K562 (cell line): ENCODE results near the gene SAMD4A. TPM values are rescaled to one million over a fixed set of nuclear protein-coding genes. Genes with fewer than 3 reads are reported as not detected.

Source experiments
- ATAC-seq: fragments of 200-7000 bp; cut with Tn5 transposase; 3 replicates; pipeline ENCODE4 v1.9.1; 2020; ENCODE audit warnings: moderate library complexity
- BruUV-seq: library from RNA; stranded (reverse); fragments of 400-500 nt; replicated peaks from 2 replicates; lab custom pipeline; 2021; lab: Mats Ljungman, UMichigan
- CTCF ChIA-PET: fragments of 300-600 bp; formaldehyde crosslinking; extraction: SDS; loops from one replicate; lab custom pipeline; 2021; ENCODE audit warnings: low intra/inter-chr PET ratio; lab: Yijun Ruan, JAX
- POLR2A ChIA-PET: fragments of 300-600, 350-650 bp; sonication (Branson Sonifier 250); formaldehyde crosslinking; extraction: SDS; loops from one replicate; lab custom pipeline; 2021; ENCODE audit warnings: antibody characterized with exemption, inconsistent platforms; lab: Yijun Ruan, JAX
- DNase-seq, 4 experiments: peaks; one replicate each; pipeline versions ENCODE4 v3.0.0 to v3.0.0-alpha.2; 2011 to 2018; ENCODE audit warnings: low spot score in 3 of 4, mixed read lengths in 3 of 4; ENCODE audit errors: extremely low read depth in 1 of 4
- FAIRE-seq: peaks from 2 replicates; lab custom pipeline; 2011; peaks lifted over from hg19 to GRCh38; lab: Jason Lieb, UNC
- H2AFZ ChIP-seq: 2 replicates; pipeline ENCODE4 v1.6.0; 2011; ENCODE audit warnings: low read depth, low read length, control low read depth, inconsistent platforms
- H3K27ac ChIP-seq: fragments of 200-600 bp; 3 replicates; pipeline ENCODE4 v1.8.0; 2011; ENCODE audit warnings: low read depth, mild to moderate bottlenecking, control low read depth, inconsistent platforms, low read length, moderate library complexity, mixed read lengths; ENCODE audit errors: extremely low read depth
- H3K27me3 ChIP-seq, 2 experiments: fragments of 300-600 bp in 1 of 2; 2 replicates in 1 of 2; 3 replicates in 1 of 2; pipeline versions ENCODE4 v1.6.0 to v1.8.0; 2011; ENCODE audit warnings: inconsistent platforms in 2 of 2, low read length in 2 of 2, mild to moderate bottlenecking in 1 of 2, mixed read lengths in 1 of 2, moderate library complexity in 1 of 2; ENCODE audit not compliant: control insufficient read depth in 2 of 2, insufficient read depth in 2 of 2
- H3K36me3 ChIP-seq: fragments of 300-600 bp; 3 replicates; pipeline ENCODE4 v1.8.0; 2011; ENCODE audit warnings: mild to moderate bottlenecking, low read length, inconsistent platforms; ENCODE audit not compliant: control insufficient read depth, insufficient read depth
- H3K4me1 ChIP-seq, 2 experiments: fragments of 200-600 bp in 1 of 2; replicated peaks in 1 of 2; 2 replicates in 1 of 2; 3 replicates in 1 of 2; pipeline versions ENCODE4 v1.5.1 to v1.8.0; 2011; ENCODE audit warnings: inconsistent platforms in 2 of 2, low read length in 2 of 2, mild to moderate bottlenecking in 1 of 2, mixed read lengths in 1 of 2, moderate library complexity in 1 of 2; ENCODE audit not compliant: control insufficient read depth in 2 of 2, insufficient read depth in 2 of 2
- H3K4me2 ChIP-seq: 2 replicates; pipeline ENCODE4 v1.6.1; 2011; ENCODE audit warnings: low read length, control low read depth, inconsistent platforms, mixed read lengths; ENCODE audit not compliant: insufficient read depth
- H3K4me3 ChIP-seq: fragments of 200-600 bp; sonication (generic), shearing (Covaris generic); 2 replicates; pipeline ENCODE4 v1.5.1; 2016; ENCODE audit warnings: control low read depth, inconsistent platforms
- H3K79me2 ChIP-seq: fragments of 200-600 bp; 3 replicates; pipeline ENCODE4 v1.8.0; 2011; ENCODE audit warnings: low read length, inconsistent platforms; ENCODE audit not compliant: control insufficient read depth, insufficient read depth
- H3K9ac ChIP-seq, 2 experiments: 2 replicates each; pipeline versions ENCODE4 v1.6.0 to v1.6.1; 2011; ENCODE audit warnings: low read depth in 2 of 2, low read length in 2 of 2, control low read depth in 1 of 2, inconsistent platforms in 1 of 2, mild to moderate bottlenecking in 1 of 2, mixed read lengths in 1 of 2; ENCODE audit not compliant: insufficient read depth in 1 of 2
- H3K9me1 ChIP-seq: one replicate; pipeline ENCODE4 v1.6.0; 2011; ENCODE audit warnings: inconsistent platforms, mild to moderate bottlenecking, low read length, moderate library complexity; ENCODE audit not compliant: control insufficient read depth, insufficient read depth
- H3K9me3 ChIP-seq: replicated peaks from 2 replicates; pipeline ENCODE4 v1.5.1; 2011; ENCODE audit warnings: low read depth, low read length, inconsistent platforms; ENCODE audit not compliant: control insufficient read depth, insufficient read depth
- H4K20me1 ChIP-seq: replicated peaks from 2 replicates; pipeline ENCODE4 v1.6.1; 2011; ENCODE audit warnings: low read length, inconsistent platforms, mixed read lengths; ENCODE audit not compliant: control insufficient read depth, insufficient read depth
- DPF2 ChIP-seq: fragments of 450-650 bp; IDR thresholded peaks from 2 replicates; pipeline ENCODE4 v1.6.1; 2016
- ETV6 ChIP-seq, 3 experiments: fragments of 150-350 bp in 1 of 3; sonication (generic) in 1 of 3; formaldehyde crosslinking in 1 of 3; IDR thresholded peaks; 2 replicates each; pipeline versions ENCODE4 v1.6.1 to v1.8.0; 2014 to 2022; ENCODE audit warnings: borderline replicate concordance in 2 of 3, low read depth in 2 of 3, antibody characterized with exemption in 1 of 3, low read length in 1 of 3, mild to moderate bottlenecking in 1 of 3, missing genetic modification reagents in 1 of 3
- NFIX ChIP-seq: fragments of 250-450 bp; sonication (Bioruptor Pico); IDR thresholded peaks from 2 replicates; pipeline ENCODE4 v1.4.0; 2020; ENCODE audit warnings: low read depth, mild to moderate bottlenecking, moderate library complexity
- NR2C2 ChIP-seq, 2 experiments: fragments of 200-800 bp in 1 of 2; sonication (Bioruptor generic) in 1 of 2; sonication (generic) in 1 of 2; formaldehyde crosslinking in 1 of 2; IDR thresholded peaks; 2 replicates each; pipeline versions ENCODE4 v1.6.1 to v1.8.0; 2016 to 2022; ENCODE audit warnings: mild to moderate bottlenecking in 1 of 2, missing compliant biosample characterization in 1 of 2, missing genetic modification characterization in 1 of 2, missing genetic modification reagents in 1 of 2
- PHF20 ChIP-seq: fragments of 450-650 bp; IDR thresholded peaks from 2 replicates; pipeline ENCODE4 v1.6.1; 2018; ENCODE audit not compliant: partially characterized antibody
- TAF1 ChIP-seq: IDR thresholded peaks from 2 replicates; pipeline ENCODE4 v1.6.1; 2011; ENCODE audit warnings: mild to moderate bottlenecking, low read length, moderate library complexity; ENCODE audit not compliant: insufficient read depth, control insufficient read depth, severe bottlenecking; ENCODE audit errors: extremely low read depth
- THRA ChIP-seq: fragments of 450-650 bp; IDR thresholded peaks from 2 replicates; pipeline ENCODE4 v1.6.1; 2017; ENCODE audit warnings: mild to moderate bottlenecking, moderate library complexity
- ZC3H11A ChIP-seq: IDR thresholded peaks from 2 replicates; pipeline ENCODE4 v1.6.1; 2012; ENCODE audit warnings: low read depth, low read length, improper control_type of control experiment
- ZFX ChIP-seq: sonication (generic); formaldehyde crosslinking; IDR thresholded peaks from 2 replicates; pipeline ENCODE4 v1.8.0; 2022; ENCODE audit warnings: mild to moderate bottlenecking, missing genetic modification reagents, moderate library complexity
- ZNF311 ChIP-seq: fragments of 250-450 bp; sonication (Bioruptor Pico); IDR thresholded peaks from 2 replicates; pipeline ENCODE4 v1.4.0; 2020; ENCODE audit warnings: mild to moderate bottlenecking, moderate library complexity
- WGBS: fragments of 100-300 bp; shearing (Covaris generic); methylation state at CpG from one replicate; pipeline ENCODE4 v1.1.6; 2016; ENCODE audit warnings: low coverage, mixed read lengths; ENCODE audit not compliant: insufficient coverage; ENCODE audit errors: missing lambda C conversion rate; 5-methylcytosine and 5-hydroxymethylcytosine counted together
- in situ Hi-C: fragments of 300-500 bp; cut with MboI; formaldehyde crosslinking; loops from 4 replicates; pipeline ENCODE4 v1.15.0; 2018; ENCODE audit warnings: inconsistent platforms, mixed read lengths
- intact Hi-C: fragments of 100-400 bp; cut with micrococcal nuclease; formaldehyde crosslinking; loops from 2 replicates; pipeline ENCODE4 v1.14.2; 2022
- polyA plus RNA-seq, 8 experiments: library from polyadenylated mRNA; depleted of rRNA in 4 of 8; stranded (reverse) in 5 of 8; unstranded in 3 of 8; fragments of >200 nt; fragmentation: Nextera tagmentation in 2 of 8; fragmentation: Illumina TruSeq in 1 of 8; extraction: Ambion mirVana in 2 of 8; extraction: Trizol in 1 of 8; gene quantifications; 2 replicates each; pipeline versions ENCODE4 v1.2.1 to v1.2.3, GENCODE V29; 2011 to 2014; ENCODE audit warnings: inconsistent platforms in 1 of 8, missing spikeins in 1 of 8
- total RNA-seq, 7 experiments: library from RNA; depleted of rRNA in 6 of 7; stranded (reverse); fragments of >200 nt in 6 of 7; fragmentation: Illumina TruSeq in 2 of 7; extraction: Trizol in 2 of 7; gene quantifications; 2 replicates each; pipeline versions ENCODE4 v1.2.1 to v1.2.3, GENCODE V29; 2011 to 2021; ENCODE audit warnings: low replicate concordance in 1 of 7
- TF ChIP-seq, protein P1 (sequence below): fragments of 250-450 bp; sonication (Bioruptor Pico); IDR thresholded peaks from 2 replicates; pipeline ENCODE4 v1.5.1; 2021; ENCODE audit warnings: mild to moderate bottlenecking

The SAMD4A gene
- total and polyA plus RNA-seq, 9 of the 15 experiments (the other 6 are each of a cell fraction or from before 2014, with no cell fraction given), result 0.66 to 6.8 (median 3.3) TPM

DNA sequence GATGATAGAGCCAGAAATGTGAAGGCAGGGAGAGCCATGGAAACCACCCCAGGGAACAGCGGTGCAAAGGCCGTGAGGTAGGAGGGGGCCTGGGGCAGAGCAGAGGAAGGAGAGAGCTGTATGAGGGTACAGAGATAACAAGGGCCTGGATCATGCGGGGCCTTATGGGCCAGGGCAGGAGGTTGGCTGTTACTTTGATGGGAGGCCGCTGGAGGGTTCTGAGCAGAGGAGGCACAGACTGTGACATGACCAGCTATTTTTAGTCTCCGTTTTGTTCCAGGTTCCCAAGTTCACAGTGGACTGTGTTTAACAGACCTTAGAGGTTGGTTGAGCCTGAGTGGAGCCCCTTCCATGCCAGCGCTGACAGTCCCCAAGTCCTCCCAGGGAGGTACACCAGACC is 217.1 kb downstream of the SAMD4A start (continued):
- no peak for TF ChIP-seq THRA
- TF ChIP-seq ZNF311 (CRISPR knock-in tag), result no peak
- no peak for TF ChIP-seq TAF1
- no peak for TF ChIP-seq ETV6 (IDR thresholded peaks at IDR 0.05; ENCODE audit: borderline replicate concordance in 1 of 2, low read depth in 2 of 2, low read length in 1 of 2)
- TF ChIP-seq ETV6 (CRISPR knock-in tag; IDR thresholded peaks at IDR 0.05; ENCODE audit: borderline replicate concordance), result no peak

- Histone ChIP-seq H3K4me3 (no peak overlapping the region), H3K9me1 (no peaks in the 10 kb centered on the region), H2AFZ (no peak overlapping the region), H3K4me2 (no peak overlapping the region), H4K20me1 (no peaks in the 10 kb centered on the region), H3K79me2 (no peaks in the 10 kb centered on the region), H3K36me3 (0 out of 3 replicates have a peak, but pooled peaks cover 8% of the 10 kb centered on the region), H3K9me3 (no peaks in the 10 kb centered on the region), H3K27me3 (no peaks in the 10 kb centered on the region), H3K4me1 (no peaks in the 10 kb centered on the region), H3K27ac (no peak overlapping the region), H3K9ac (no peak overlapping the region)
- ATAC-seq, result no peak
- no peak for DNase-seq
- CTCF ChIA-PET, result no interaction called here
- TF ChIP-seq DPF2 (no peak), ZFX (no peak), PHF20 (no peak), ZC3H11A (no peak), NR2C2 (CRISPR knock-in tag; IDR thresholded peaks at IDR 0.05) (no peak), NR2C2 (tag; IDR thresholded peaks at IDR 0.05) (no peak), NFIX (CRISPR knock-in tag) (no peak)
- TF ChIP-seq, protein P1, sequence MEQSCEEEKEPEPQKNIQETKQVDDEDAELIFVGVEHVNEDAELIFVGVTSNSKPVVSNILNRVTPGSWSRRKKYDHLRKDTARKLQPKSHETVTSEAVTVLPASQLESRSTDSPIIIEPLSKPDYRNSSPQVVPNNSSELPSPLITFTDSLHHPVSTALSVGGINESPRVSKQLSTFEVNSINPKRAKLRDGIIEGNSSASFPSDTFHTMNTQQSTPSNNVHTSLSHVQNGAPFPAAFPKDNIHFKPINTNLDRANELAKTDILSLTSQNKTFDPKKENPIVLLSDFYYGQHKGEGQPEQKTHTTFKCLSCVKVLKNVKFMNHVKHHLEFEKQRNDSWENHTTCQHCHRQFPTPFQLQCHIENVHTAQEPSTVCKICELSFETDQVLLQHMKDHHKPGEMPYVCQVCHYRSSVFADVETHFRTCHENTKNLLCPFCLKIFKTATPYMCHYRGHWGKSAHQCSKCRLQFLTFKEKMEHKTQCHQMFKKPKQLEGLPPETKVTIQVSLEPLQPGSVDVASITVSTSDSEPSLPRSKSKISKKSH (CRISPR knock-in tag), result no peak
- no TSS peak for BruUV-seq
- no CpG with 5 or more reads among the region's 4 CpGs for WGBS
- POLR2A ChIA-PET, result interaction anchor here (0.6 to 1.3 kb wide), 4 partner anchors 9 to 470 kb away, joined by 3 to 5 read pairs (median 3); no protein-coding TSS in a partner anchor
- in situ Hi-C loops, result loop anchor here (25.0 kb wide), 1 partner anchor 1247 kb away; no protein-coding TSS in a partner anchor
- intact Hi-C loops, result no loop called here
- FAIRE-seq, result no peak
Measured at GRCh38 chr14:54784657-54785056, 217.7 kb downstream of the SAMD4A start.
